ENCODE results near the gene ZNF836.

Gene ZNF836

GRCh38 chr19:52142001-52142595, 29.3 kb downstream of the ZNF836 start:
- H3K36me3 ChIP-seq (ENCODE audit: control insufficient read depth, insufficient read depth, low read length), result no peaks in the 10 kb centered on the region
- no peaks in the 10 kb centered on the region for H3K27me3 ChIP-seq (replicated peaks; ENCODE audit: control insufficient read depth, insufficient read depth, low read length)
- no peak for DNase-seq (ENCODE audit: extremely low read depth, insufficient read length)
- no peak overlapping the region for H3K4me3 ChIP-seq (replicated peaks; ENCODE audit: low read depth, low read length)
- TF ChIP-seq, protein P1, sequence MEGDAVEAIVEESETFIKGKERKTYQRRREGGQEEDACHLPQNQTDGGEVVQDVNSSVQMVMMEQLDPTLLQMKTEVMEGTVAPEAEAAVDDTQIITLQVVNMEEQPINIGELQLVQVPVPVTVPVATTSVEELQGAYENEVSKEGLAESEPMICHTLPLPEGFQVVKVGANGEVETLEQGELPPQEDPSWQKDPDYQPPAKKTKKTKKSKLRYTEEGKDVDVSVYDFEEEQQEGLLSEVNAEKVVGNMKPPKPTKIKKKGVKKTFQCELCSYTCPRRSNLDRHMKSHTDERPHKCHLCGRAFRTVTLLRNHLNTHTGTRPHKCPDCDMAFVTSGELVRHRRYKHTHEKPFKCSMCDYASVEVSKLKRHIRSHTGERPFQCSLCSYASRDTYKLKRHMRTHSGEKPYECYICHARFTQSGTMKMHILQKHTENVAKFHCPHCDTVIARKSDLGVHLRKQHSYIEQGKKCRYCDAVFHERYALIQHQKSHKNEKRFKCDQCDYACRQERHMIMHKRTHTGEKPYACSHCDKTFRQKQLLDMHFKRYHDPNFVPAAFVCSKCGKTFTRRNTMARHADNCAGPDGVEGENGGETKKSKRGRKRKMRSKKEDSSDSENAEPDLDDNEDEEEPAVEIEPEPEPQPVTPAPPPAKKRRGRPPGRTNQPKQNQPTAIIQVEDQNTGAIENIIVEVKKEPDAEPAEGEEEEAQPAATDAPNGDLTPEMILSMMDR (IDR thresholded peaks at IDR 0.05; ENCODE audit: insufficient read depth, low read length, poor library complexity, severe bottlenecking), result no peak

DNA sequence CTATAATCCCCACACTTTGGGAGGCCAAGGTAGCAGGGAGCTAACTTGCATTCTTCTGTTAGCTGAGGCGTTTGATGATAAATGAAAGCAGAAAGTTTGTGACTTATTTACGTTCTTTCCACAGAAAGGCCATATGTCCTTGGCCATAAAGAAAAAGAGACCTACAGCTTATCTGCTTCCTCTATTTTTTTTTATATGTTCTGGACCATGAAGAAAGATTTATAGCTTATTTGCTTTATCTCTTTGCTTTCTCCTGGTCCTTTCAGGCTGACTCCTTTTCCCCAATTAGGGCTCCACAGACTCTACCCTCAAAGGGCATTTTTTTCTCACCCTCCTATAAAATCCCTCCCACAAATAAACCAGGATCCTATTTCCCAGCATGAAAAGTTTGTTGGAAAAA, 30.2 kb downstream of the ZNF836 start:
- DNase-seq (ENCODE audit: extremely low read depth, insufficient read length), result no peak
- TF ChIP-seq, protein P1 (IDR thresholded peaks at IDR 0.05; ENCODE audit: insufficient read depth, low read length, poor library complexity, severe bottlenecking), result no peak
- H3K27me3 ChIP-seq (replicated peaks; ENCODE audit: control insufficient read depth, insufficient read depth, low read length), result no peaks in the 10 kb centered on the region
- H3K36me3 ChIP-seq (ENCODE audit: control insufficient read depth, insufficient read depth, low read length), result no peaks in the 10 kb centered on the region
- H3K4me3 ChIP-seq (replicated peaks; ENCODE audit: low read depth, low read length), result no peak overlapping the region

- Histone ChIP-seq H3K4me3 (replicated peaks; ENCODE audit: low read depth, low read length) (peak overlapping the region; percentile 84), H3K27me3 (replicated peaks; ENCODE audit: control insufficient read depth, insufficient read depth, low read length) (no peaks in the 10 kb centered on the region), H3K36me3 (ENCODE audit: control insufficient read depth, insufficient read depth, low read length) (no peaks in the 10 kb centered on the region)
- TF ChIP-seq, protein P1 (IDR thresholded peaks at IDR 0.05; ENCODE audit: insufficient read depth, low read length, poor library complexity, severe bottlenecking), result no peak
- DNase-seq (ENCODE audit: extremely low read depth, insufficient read length), result no peak
Measured at GRCh38 chr19:52140032-52140710, 31.2 kb downstream of the ZNF836 start.

GRCh38 chr19:52139252-52140031, 32.0 kb downstream of the ZNF836 start, which contains the start of gene ZNF616:
Gene ZNF616 (minus strand): TSS chr19:52139938. CDS start chr19:52130512, 9,426 bp downstream.
- DNase-seq (ENCODE audit: extremely low read depth, insufficient read length), result peak; percentile 93
- H3K27me3 ChIP-seq (replicated peaks; ENCODE audit: control insufficient read depth, insufficient read depth, low read length), result no peaks in the 10 kb centered on the region
- no peaks in the 10 kb centered on the region; the same call in 1 of the 2 replicates for H3K36me3 ChIP-seq (ENCODE audit: control insufficient read depth, insufficient read depth, low read length)
- TF ChIP-seq, protein P1 (IDR thresholded peaks at IDR 0.05; ENCODE audit: insufficient read depth, low read length, poor library complexity, severe bottlenecking), result peak; percentile 87
- peak within 1 kb of the TSS; percentile 84 for H3K4me3 ChIP-seq (replicated peaks; ENCODE audit: low read depth, low read length)

DNA sequence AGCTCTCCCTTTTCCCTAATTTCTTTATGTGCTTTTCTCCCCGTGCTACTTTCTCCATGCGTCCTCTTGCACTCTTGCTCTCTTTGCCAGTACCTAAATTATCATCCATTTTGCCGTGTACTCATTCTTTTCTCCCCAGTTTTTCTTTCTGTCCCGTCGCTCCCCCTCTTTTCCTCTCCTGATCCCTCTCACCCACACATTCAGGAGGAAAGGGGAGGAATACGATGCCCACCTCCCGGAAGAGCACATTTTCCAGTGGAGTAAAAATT, 32.5 kb downstream of the ZNF836 start:
- H3K27me3 ChIP-seq (replicated peaks; ENCODE audit: control insufficient read depth, insufficient read depth, low read length), result no peaks in the 10 kb centered on the region
- DNase-seq (ENCODE audit: extremely low read depth, insufficient read length), result no peak
- peak overlapping the region; percentile 84 for H3K4me3 ChIP-seq (replicated peaks; ENCODE audit: low read depth, low read length)
- no peaks in the 10 kb centered on the region; the same call in 1 of the 2 replicates for H3K36me3 ChIP-seq (ENCODE audit: control insufficient read depth, insufficient read depth, low read length)
- TF ChIP-seq, protein P1 (IDR thresholded peaks at IDR 0.05; ENCODE audit: insufficient read depth, low read length, poor library complexity, severe bottlenecking), result no peak
